MG63 (cell line): ENCODE results near the gene GALNT2. TPM values are rescaled to one million over a fixed set of nuclear protein-coding genes. Genes with fewer than 3 reads are reported as not detected.

Experiments
- DNase-seq: peaks from one replicate; pipeline ENCODE4 v3.0.0-alpha.2; 2020
- H3K27me3 ChIP-seq: fragments of 250-450 bp; sonication (Bioruptor Pico); 2 replicates; pipeline ENCODE4 v1.5.1; 2020; ENCODE audit warnings: mild to moderate bottlenecking, moderate library complexity
- H3K36me3 ChIP-seq: fragments of 250-450 bp; sonication (Bioruptor Pico); 2 replicates; pipeline ENCODE4 v1.5.1; 2020; ENCODE audit warnings: mild to moderate bottlenecking, moderate library complexity
- H3K4me3 ChIP-seq: fragments of 250-450 bp; sonication (Bioruptor Pico); 2 replicates; pipeline ENCODE4 v1.5.1; 2020; ENCODE audit warnings: mild to moderate bottlenecking, moderate library complexity
- H3K9me3 ChIP-seq: fragments of 250-450 bp; sonication (Bioruptor Pico); 2 replicates; pipeline ENCODE4 v1.5.1; 2020; ENCODE audit warnings: mild to moderate bottlenecking, moderate library complexity
- total RNA-seq: library from RNA; depleted of rRNA; stranded (reverse); fragments of >200 nt; shearing (Covaris generic); gene quantifications from 2 replicates; pipeline ENCODE4 v1.2.3, GENCODE V29; 2014; ENCODE audit warnings: low replicate concordance

GALNT2 gene
- total RNA-seq, 1 experiment from 2014 or later: 149 TPM

DNA sequence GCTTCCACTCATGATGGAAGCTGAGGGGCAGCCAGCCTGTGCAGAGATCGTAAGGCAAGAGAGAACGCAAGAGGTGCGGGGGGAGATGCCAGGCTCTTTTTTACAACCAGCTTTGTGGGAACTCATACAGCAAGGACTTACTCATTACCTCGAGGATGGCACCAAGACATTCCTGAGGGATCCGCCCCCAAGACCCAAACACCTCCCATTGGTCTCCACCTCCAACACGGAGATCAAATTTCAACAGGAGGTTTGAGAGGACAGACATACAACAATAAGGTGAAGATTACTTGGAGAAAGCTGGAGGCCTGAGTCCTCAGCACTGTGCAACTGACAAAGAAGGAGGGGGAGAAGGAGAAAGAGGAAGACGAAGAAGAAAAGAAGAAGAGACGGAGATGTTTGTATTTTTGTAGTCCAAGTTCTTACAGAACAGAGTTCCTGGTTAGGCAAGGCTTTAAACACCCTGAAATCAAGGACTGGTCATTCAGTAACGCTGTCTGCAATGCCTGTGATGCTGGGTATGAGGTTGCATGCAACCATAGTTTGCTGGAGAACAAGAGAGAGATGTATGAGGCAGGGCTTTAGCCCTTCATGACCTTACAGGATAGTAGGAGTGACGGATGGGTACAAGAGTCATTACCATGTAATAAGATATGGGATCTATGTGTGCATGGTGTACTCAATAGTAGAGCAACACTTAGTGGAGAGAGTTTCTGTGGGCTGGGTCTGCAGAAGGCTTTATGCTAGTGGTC is 19.7 kb upstream of the GALNT2 start:
- Histone ChIP-seq H3K4me3 (no peak overlapping the region), H3K36me3 (no peaks in the 10 kb centered on the region)
- DNase-seq: peak; percentile 31

DNA sequence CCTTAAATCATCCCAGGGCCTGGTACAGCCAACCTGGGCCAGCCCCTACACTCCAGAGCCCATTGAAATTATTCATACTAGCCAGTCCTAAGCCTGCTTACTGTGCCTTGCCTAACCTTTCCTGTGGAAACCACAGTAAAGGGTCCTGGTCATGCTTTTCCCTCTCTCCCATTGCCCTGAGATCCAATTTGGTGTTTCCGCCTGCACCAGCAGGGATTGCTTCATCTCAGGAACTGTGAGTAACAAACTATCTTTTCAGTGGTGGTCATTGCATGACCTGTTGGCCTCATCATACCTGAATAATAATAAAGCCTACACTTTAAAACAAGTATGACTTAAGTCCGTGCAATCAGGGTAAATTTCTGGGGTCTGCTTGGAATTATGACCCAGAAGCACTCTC is 18.7 kb upstream of the GALNT2 start:
- no peak for DNase-seq
- no peaks in the 10 kb centered on the region for H3K36me3 ChIP-seq
- no peak overlapping the region for H3K4me3 ChIP-seq
- no peaks in the 10 kb centered on the region for H3K9me3 ChIP-seq
- H3K27me3 ChIP-seq: peaks cover 6% of the 10 kb centered on the region

More for the DNA sequence above, 19.7 kb upstream of the GALNT2 start:
- H3K9me3 ChIP-seq: no peaks in the 10 kb centered on the region
- H3K27me3 ChIP-seq: peaks cover 16% of the 10 kb centered on the region

DNA sequence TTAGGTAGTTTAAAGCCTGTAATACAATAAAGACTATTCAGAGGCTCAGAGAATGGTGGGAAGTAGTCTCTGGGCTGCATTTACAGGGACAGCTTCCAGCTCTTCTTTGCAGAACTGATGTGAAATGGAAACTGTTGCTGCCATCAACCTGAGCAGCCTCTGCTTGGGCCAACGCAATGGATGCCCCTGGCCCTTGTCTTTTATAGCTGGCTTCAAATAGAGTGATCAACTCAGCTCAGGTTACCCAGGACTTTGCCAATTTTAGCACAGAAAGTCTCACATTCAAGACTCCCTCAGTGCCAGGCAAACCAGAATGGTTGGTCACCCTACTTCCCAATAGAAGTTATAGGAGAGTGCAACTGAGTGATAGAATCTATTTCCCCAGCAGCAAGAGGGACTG is 18.1 kb upstream of the GALNT2 start:
- peaks cover 6% of the 10 kb centered on the region for H3K27me3 ChIP-seq
- no peaks in the 10 kb centered on the region for H3K36me3 ChIP-seq
- DNase-seq: no peak
- no peak overlapping the region for H3K4me3 ChIP-seq
- H3K9me3 ChIP-seq: no peaks in the 10 kb centered on the region

DNA sequence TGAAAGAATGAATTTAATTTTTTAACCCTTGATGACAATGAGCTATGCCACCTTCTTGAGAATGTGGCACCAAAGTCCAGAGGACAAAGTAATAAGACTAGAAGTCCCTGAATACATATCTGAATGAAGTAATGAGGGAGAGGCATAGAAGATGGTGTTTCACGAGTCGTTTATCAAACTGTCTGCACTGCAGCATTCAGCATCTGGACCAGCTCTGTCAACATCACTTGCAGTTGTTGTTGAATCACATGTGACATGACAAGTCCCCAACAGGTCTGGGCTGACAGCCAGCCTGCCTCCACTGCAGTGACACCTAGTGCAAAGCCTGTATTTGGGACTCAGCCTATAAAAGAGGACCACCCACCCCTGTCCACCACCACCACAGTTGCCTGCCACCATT is 17.3 kb upstream of the GALNT2 start:
- Histone ChIP-seq H3K9me3 (no peaks in the 10 kb centered on the region), H3K27me3 (peaks cover 5% of the 10 kb centered on the region), H3K4me3 (no peak overlapping the region), H3K36me3 (no peaks in the 10 kb centered on the region)
- DNase-seq: no peak

DNA sequence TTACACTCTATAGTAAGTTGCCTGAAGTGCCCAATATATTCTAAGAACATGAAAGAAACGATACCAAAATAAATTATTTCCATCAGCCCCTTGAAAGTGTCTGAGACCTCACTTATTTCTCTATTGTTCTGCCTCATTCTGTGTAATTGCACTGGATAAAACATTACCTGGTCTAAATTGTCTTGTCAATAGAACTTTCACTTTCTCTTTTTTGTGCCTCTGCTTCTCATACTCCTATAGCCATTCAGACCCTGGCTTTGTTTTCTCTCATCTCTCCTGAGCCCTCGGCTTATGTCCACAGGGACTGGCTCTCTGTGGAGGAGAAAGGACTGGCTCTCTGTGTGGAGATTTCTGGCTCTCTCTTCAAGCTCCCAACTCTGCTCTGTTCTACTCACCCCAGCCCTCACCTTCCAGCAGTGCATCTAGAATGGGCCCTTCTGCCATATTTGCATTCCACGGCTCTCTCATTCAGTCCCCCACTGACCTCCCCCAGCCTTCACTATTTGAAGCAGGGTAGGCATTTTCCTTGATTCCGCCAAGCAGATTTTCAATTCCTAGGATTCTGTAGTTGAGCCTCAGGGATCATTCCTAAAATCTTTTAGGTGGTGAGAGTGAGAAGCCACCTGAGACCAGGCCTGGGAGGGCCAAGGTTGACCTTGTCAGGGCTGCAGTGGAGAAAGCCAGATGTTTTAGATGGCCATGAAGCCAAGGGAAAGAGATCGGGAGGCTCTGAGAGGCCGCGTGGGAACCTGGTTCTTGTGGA is 15.9 kb upstream of the GALNT2 start:
- H3K4me3 ChIP-seq: no peak overlapping the region
- DNase-seq: no peak
- peaks cover 2% of the 10 kb centered on the region for H3K27me3 ChIP-seq
- no peaks in the 10 kb centered on the region for H3K9me3 ChIP-seq
- no peaks in the 10 kb centered on the region for H3K36me3 ChIP-seq

DNA sequence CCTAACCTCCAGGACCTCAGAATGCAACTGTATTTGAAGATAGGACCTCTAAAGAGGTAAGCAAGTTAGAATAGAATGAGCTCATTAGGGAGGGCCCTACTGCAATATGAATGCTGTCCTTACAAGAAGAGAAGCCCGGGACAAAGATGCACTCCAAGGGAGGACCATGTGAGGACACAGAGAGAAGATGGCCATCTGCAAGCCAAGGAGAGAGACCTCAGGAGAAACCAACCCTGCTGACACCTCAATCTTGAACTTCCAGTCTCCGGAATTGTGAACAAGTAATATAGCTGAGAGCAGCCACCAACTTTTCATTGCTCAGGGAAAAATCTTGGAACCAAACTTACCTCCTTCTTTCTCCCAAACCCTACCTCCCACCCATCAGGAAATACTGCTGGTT is 15.0 kb upstream of the GALNT2 start:
- no peaks in the 10 kb centered on the region for H3K36me3 ChIP-seq
- no peak overlapping the region for H3K4me3 ChIP-seq
- H3K27me3 ChIP-seq: peaks cover 2% of the 10 kb centered on the region
- no peak for DNase-seq
- no peaks in the 10 kb centered on the region for H3K9me3 ChIP-seq

DNA sequence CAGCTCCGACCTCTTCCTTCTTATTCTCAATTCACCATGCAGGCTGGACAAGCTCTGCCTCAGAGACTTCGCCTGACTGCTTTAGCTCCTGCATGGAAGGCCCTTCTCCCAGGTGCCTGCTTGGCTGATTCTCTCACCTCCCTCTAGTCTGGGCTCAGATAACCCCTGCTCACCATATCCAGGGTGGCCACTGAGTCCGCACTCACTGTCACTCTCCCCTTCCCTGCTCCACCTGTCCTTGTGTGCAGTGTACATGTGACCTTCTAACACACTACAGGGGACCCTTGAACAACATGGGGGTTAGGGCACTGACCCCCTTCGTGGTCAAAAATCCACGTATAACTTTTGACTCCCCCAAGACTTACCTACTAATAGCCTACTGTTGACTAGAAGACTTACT is 14.4 kb upstream of the GALNT2 start:
- H3K9me3 ChIP-seq: no peaks in the 10 kb centered on the region
- H3K36me3 ChIP-seq: no peaks in the 10 kb centered on the region
- no peak for DNase-seq

DNA sequence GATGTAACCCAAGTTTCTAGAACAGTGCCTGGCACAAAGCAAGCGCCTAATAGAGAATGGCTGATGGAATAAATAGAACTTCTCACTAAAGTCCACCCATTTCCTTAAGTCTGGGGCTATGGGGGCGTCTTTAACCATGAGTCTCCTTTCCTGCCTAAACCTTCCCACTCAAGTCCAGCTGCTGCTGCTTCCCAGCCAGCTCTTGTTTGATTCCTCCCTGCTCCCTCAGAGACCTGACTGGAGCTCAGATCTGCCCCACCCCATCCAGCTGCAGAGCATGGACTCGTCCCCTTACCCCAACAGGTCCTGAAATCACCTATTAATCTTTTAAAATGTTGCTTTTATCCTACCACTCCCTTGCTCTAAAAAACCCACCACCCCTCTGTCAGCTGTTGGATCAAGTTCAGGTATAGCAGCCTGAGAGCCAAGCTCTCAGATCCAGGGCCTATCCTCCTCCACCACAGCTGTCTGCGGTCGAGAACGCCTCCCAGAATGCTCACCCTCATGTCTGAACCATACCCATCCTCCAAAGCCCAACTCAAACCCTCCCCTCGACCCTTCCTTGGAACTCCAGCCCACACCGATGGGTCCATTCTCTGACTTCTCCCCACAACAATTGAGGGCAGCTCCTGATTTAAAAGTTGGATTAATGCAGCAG is 12.8 kb upstream of the GALNT2 start:
- Histone ChIP-seq H3K27me3 (peaks cover 2% of the 10 kb centered on the region), H3K9me3 (no peaks in the 10 kb centered on the region), H3K4me3 (no peak overlapping the region), H3K36me3 (no peaks in the 10 kb centered on the region)
- no peak for DNase-seq

More for the DNA sequence above, 14.4 kb upstream of the GALNT2 start:
- H3K4me3 ChIP-seq: no peak overlapping the region
- H3K27me3 ChIP-seq: peaks cover 2% of the 10 kb centered on the region

DNA sequence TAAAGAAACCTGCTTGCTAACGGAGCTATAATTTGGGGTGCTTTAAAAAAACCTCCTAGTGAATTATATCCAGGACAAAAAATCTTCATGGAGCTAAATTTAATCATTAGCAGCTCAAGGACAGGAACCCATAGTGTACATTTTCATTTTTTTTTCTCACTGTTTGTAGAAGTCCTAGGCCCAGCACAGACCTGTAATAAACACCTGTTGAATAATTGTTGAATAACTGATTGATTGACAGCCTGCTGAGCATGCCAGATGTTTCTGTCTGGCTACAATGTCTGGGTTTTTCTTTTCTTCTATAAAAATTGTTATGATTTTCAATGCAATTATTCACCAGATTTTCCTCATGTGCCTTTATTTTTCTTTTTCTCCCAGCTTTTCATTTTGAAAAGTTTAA is 10.9 kb upstream of the GALNT2 start:
- Histone ChIP-seq H3K9me3 (no peaks in the 10 kb centered on the region; the same call in 1 of the 2 replicates), H3K36me3 (no peaks in the 10 kb centered on the region), H3K4me3 (no peak overlapping the region), H3K27me3 (no peaks in the 10 kb centered on the region)
- DNase-seq: no peak

DNA sequence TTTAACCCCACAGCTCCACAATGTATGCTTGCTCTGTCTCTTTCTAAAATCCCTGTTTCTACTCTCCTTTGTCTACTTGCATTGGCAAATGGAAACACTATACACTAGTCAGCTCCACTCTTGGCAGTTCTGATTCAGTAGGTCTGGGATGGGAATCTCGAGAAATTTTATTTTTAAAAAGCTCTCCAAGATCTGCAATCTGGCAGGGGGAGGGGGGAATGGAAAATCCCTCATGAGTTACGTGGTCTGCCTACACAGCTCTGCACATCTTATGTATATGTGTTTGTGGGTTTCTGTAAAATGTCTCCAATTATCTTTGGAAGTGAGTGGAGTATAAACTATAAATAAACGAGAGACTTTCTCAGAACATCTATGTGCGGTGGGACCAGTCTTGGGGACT is 9.9 kb upstream of the GALNT2 start:
- Histone ChIP-seq H3K9me3 (no peaks in the 10 kb centered on the region; the same call in none of the 2 replicates), H3K27me3 (no peaks in the 10 kb centered on the region), H3K4me3 (no peak overlapping the region), H3K36me3 (no peaks in the 10 kb centered on the region)
- no peak for DNase-seq

DNA sequence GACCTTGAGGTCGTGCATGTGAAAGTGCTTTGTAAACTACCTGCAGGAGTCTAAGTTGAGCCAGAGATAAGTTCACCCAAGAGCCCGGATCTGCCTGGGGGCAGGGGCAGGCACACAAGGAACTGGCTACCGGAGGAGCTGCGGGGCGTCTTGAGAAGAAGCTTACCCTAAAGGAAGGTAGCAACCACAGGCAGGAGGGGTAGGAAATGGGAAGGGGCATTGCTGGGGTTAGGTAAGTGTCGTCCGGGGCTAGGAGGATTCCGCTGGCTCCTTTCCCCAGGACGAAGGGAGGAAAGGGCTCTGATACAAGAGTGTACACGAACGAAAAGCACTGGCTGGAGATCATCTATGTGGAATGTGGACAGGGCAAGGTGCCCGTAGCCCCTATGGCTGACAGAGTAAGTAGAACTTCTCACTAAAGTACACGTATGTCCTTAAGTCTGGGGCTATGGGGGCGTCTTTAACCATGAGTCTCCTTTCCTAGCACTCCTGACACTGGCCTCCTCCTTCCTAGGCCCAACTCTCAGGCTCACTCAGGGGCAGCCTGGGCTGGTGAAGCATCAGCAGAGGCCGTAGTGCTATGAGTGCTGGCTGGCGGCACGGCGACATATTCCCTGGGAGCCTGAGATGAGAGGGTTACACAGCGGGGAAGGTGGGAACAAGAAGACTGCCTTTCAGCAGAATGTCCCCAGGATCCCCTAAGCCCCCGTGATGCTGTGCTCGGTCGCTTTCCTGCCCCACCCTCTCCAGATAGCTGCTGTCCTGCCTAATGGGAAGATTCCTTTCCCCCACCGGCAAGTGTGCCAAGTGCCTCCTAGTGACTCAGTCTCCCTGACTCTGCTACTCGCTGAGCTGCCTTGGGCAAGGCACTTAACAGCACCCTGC is 9.1 kb upstream of the GALNT2 start:
- Histone ChIP-seq H3K27me3 (no peaks in the 10 kb centered on the region), H3K36me3 (no peaks in the 10 kb centered on the region), H3K4me3 (no peak overlapping the region), H3K9me3 (peaks cover 4% of the 10 kb centered on the region)
- DNase-seq: no peak

DNA sequence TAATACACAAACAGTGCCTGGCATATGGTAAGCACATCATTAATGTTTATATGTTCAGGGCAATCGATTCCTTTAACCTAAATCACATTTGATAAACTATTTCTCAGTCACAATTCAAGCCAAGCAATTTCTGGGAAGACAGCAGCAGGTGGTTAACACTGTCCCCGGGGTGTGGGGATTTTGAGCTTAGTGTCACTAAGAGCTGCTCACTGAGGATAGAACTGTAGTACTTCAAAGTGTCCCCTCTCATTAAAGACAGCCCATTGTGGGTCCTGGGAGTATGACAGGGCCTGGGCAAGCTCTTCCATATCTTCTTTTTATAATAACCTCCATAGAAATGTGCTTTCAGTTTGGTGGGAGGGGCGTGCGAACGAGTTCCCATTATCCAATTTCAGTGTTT is 8.4 kb upstream of the GALNT2 start:
- Histone ChIP-seq H3K36me3 (no peaks in the 10 kb centered on the region), H3K9me3 (peaks cover 4% of the 10 kb centered on the region), H3K27me3 (no peaks in the 10 kb centered on the region), H3K4me3 (no peak overlapping the region)
- DNase-seq: no peak

DNA sequence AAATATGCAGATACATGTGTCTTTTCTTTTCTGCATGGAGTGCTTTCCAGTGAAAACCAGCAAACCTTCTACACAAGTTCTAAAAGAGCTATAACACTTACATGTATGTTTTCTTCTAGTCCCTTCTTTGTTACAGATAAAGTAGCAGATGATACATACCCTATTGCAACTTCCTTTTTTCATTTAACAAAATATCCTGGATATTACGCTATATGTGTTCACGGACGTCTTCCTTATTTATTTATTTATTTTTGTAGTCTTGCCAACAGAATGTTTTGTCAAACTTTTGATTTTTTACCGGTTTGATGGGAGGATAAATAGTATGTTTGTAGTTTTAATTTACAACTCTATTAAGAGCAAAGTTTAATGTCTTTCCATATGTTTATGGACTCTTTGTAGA is 5.2 kb upstream of the GALNT2 start:
- Histone ChIP-seq H3K36me3 (no peaks in the 10 kb centered on the region), H3K4me3 (no peak overlapping the region), H3K27me3 (no peaks in the 10 kb centered on the region), H3K9me3 (peaks cover 4% of the 10 kb centered on the region)
- no peak for DNase-seq

DNA sequence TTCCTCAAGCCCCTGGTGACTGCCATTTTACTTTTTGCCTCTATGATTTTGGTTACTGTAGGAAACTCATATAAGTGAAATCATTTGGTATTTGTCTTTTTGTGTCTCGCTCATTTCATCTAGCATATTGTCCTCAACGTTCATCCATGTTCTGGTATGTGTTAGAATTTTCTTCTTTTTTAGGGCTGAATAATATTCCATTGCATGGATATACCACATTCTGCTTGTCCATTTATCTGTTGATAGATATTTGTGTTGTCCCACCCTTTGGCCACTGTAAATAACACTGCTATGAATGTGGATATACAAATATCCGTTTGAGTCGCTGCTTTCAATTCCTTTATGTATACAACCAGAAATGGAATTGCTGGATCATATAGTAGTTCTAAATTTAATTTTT is 4.5 kb upstream of the GALNT2 start:
- DNase-seq: no peak
- no peaks in the 10 kb centered on the region for H3K36me3 ChIP-seq
- H3K9me3 ChIP-seq: peaks cover 4% of the 10 kb centered on the region
- no peaks in the 10 kb centered on the region for H3K27me3 ChIP-seq
- H3K4me3 ChIP-seq: no peak overlapping the region

DNA sequence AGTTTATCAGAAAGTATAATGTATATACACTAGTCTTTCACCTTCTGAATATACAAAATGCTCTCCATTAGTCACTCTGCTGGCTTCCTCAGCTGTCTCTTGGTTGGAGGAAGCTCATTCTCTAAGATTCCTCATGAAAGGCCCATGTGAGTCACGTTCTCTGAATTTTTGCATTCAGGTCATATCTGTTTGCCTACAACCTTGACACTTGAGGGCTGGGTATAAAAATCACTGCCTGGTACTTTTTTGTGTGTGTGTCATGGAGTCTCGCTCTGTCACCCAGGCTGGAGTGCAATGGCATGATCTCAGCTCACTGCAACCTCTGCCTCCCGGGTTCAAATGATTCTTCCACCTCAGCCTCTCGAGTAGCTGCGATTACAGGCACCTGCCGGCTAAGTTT is 2.8 kb upstream of the GALNT2 start:
- Histone ChIP-seq H3K4me3 (no peak overlapping the region), H3K36me3 (no peaks in the 10 kb centered on the region), H3K9me3 (peaks cover 4% of the 10 kb centered on the region), H3K27me3 (no peaks in the 10 kb centered on the region)
- no peak for DNase-seq

DNA sequence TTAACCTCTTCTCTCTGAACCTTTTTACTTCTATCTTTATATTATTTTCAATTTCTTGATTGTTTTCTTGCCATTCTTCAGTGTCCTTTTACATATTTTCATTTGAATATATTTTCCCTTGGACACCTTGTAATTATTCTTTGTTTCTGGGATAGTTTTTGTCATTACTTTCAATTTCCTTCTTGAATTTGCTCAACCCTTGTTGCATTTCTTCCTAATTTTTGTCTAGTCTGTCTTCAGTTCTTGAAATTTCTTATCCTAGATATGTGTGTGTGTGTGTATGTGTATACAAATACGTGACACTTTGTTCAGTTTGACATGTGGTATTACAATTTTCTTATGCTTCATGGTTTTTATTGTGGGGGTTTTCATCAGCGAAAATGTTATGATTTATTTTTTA is 1.9 kb upstream of the GALNT2 start:
- Histone ChIP-seq H3K27me3 (no peaks in the 10 kb centered on the region), H3K4me3 (no peak overlapping the region), H3K9me3 (peaks cover 4% of the 10 kb centered on the region), H3K36me3 (no peaks in the 10 kb centered on the region)
- DNase-seq: no peak

DNA sequence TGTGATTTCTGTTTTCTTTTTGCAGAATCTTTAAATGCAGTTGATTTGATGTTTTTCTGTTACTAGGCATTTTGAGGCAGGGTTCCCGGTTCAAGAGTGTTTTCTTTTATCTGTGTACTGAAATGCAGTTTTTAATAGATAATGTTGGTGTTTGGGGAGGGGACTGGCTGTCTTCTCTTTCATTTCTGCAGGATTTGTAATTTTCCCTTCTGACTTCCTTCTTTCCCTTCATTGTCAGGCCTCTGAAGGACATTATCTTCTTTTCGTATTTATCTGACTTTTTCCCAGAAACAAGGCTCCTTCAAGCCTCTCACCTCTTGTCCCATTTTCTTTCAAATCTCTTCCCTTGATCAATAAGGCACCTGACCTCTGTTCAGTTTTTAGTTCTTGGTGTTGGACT is 1.5 kb upstream of the GALNT2 start:
- Histone ChIP-seq H3K4me3 (no peak overlapping the region), H3K27me3 (no peaks in the 10 kb centered on the region), H3K36me3 (no peaks in the 10 kb centered on the region), H3K9me3 (peaks cover 4% of the 10 kb centered on the region)
- no peak for DNase-seq
